Activated CD8-positive, alpha-beta T cell treated with anti-CD3 and anti-CD28 coated beads, Interleukin-2, amount 10 ng/mL, durations not matched to agents 7 days and 5 days (primary cell): Measurements from ENCODE around the gene HOXD11. TPM values are rescaled to one million over a fixed set of nuclear protein-coding genes. Genes with fewer than 3 reads are reported as not detected.

Source experiments
- ATAC-seq: fragments of 150-1000 bp; cut with Tn5 transposase; one replicate; pipeline ENCODE4 v1.10.0; 2021; ENCODE audit warnings: moderate library complexity
- CTCF ChIA-PET: fragments of 350-600 bp; sonication (Branson Sonifier 250); formaldehyde crosslinking; loops from one replicate; lab custom pipeline; 2021; ENCODE audit warnings: antibody characterized with exemption; lab: Charles Lee
- POLR2A ChIA-PET: fragments of 350-600 bp; sonication (Branson Sonifier 250); formaldehyde crosslinking; loops from one replicate; lab custom pipeline; 2021; ENCODE audit warnings: antibody characterized with exemption; lab: Charles Lee
- DNase-seq: peaks from one replicate; pipeline ENCODE4 v3.0.0-alpha.2; 2020
- H3K27ac Mint-ChIP-seq: one replicate; pipeline ENCODE4 v1.8.0; 2021; ENCODE audit warnings: mild to moderate bottlenecking, mixed read lengths
- H3K27me3 Mint-ChIP-seq: one replicate; pipeline ENCODE4 v1.8.0; 2021; ENCODE audit warnings: low read depth, mixed read lengths
- H3K36me3 Mint-ChIP-seq: one replicate; pipeline ENCODE4 v1.8.0; 2021; ENCODE audit warnings: low read depth, mixed read lengths
- H3K4me1 Mint-ChIP-seq: one replicate; pipeline ENCODE4 v1.8.0; 2021; ENCODE audit warnings: low read depth, mixed read lengths
- H3K4me3 Mint-ChIP-seq: one replicate; pipeline ENCODE4 v1.8.0; 2021; ENCODE audit warnings: mild to moderate bottlenecking, mixed read lengths
- H3K9me3 Mint-ChIP-seq: one replicate; pipeline ENCODE4 v1.8.0; 2022; ENCODE audit warnings: mixed read lengths; ENCODE audit not compliant: insufficient read depth
- total RNA-seq, 2 experiments: library from RNA; stranded (reverse); gene quantifications; one replicate each; pipeline ENCODE4 v1.2.3, GENCODE V29; 2021

The HOXD11 gene
- total RNA-seq, 2 experiments from 2014 or later = not detected

DNA sequence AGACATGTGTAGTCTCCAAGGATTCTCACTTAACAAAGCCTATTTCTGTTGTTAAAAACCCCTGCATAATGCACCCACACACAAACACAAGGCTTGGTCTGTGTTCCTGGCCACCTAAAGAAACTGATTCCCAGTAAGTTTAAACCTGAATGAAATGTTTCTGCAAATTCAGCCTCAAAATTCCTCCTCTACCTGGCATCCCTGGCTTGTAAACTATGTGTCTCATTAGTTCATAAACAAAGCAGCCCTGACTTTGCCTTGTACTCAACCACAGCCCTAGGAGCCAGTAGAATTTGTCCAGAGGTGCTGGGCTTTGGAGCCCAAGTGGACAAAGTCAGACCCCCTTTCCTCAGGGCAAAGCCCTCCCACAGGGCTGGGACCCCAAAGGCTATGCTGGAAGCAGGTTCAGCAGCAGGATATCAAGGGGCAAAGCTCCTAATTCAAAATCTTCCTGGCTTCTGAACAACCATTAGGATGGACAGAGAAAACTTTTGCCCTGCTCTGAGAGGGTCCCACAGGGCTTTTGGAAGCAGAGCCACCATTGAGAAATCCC lies 17.2 kb upstream of the HOXD11 start:
- ChIA-PET POLR2A (no interaction called here), CTCF (interaction anchor here (1.3 kb wide), 1 partner anchor 465 kb away, joined by 3 read pairs; no protein-coding TSS in a partner anchor)
- Mint-ChIP-seq H3K36me3 (peaks cover 3% of the 10 kb centered on the region), H3K4me1 (peaks cover 12% of the 10 kb centered on the region), H3K4me3 (no peak overlapping the region), H3K27me3 (peaks cover 83% of the 10 kb centered on the region), H3K27ac (no peak overlapping the region), H3K9me3 (no peaks in the 10 kb centered on the region)
- ATAC-seq (no peak), DNase-seq (no peak)

DNA sequence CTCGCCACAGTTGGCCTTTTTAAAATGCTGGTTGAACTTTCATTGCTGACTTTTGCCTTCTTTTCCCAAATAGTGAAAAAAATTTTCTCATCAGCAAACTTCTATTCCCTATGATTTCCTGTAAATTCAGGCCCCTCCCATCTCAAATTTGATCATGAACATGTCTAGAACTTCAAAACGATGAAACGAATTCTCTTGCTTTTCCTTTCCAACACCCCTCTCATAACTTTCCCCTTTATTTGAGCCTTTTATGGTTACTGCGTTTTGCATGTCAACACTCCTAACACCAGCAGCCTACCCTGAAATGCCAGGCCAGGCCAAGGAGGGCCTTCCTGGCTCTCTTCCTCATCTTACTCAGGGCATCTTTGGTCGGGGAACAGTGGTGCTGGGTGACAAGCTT lies 16.2 kb upstream of the HOXD11 start:
- Mint-ChIP-seq H3K27ac (no peak overlapping the region), H3K36me3 (peaks cover 3% of the 10 kb centered on the region), H3K4me3 (no peak overlapping the region), H3K9me3 (no peaks in the 10 kb centered on the region), H3K27me3 (peaks cover 84% of the 10 kb centered on the region), H3K4me1 (peaks cover 12% of the 10 kb centered on the region)
- ChIA-PET POLR2A (no interaction called here), CTCF (no interaction called here)
- ATAC-seq = no peak
- DNase-seq = no peak

DNA sequence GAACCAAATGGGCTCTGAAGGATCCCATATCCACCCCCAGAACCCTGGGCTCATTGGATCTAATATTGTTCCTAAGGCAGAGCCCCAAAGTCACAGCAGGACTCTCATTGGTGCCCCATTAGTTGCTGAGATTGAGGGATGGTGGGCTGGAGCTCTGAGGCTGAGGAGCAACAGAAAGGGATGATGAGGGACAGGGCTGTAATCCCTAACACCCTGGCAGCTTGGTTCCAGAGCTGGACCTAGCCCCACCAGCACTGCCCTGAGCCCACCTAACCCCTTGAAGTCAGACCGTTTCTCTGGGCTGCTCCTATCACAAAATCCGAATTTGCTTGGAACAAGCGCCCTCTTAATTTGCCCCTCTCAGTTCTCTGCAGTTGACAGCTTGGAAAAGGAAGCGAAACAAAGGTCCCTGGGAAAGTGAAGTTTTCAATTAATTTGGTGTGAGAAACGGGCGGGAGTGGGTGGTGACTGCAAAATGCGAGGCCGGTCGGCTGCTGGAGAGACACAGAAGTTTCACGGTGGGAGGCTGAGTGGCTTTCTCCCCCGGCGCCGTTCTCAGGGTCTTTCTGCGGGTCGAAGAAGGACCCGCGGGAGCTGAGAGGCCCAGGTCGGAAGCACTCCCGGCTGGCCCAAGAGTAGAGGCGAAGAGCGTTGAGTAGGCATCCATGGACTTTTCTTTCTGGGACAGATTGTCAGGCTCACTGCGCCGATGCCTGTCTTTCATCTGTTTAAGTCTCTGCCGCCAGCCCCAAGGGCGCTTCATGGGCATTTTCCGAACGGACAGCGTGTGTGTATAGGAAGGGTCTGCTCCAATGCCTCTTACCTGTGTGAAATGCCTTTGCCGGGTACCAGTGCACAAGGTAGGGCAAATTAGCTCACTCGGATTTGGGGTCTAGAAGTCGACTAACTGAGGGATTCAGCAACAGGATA lies 15.5 kb upstream of the HOXD11 start:
- H3K27ac Mint-ChIP-seq = peak overlapping the region; percentile 68
- DNase-seq (no peak), ATAC-seq (no peak)
- POLR2A ChIA-PET = no interaction called here
- H3K36me3 Mint-ChIP-seq = peaks cover 3% of the 10 kb centered on the region
- CTCF ChIA-PET = interaction anchor here (1.2 kb wide), 1 partner anchor 405 kb away, joined by 3 read pairs; no protein-coding TSS in a partner anchor
- H3K4me3 Mint-ChIP-seq = peak overlapping the region; percentile 22
- no peaks in the 10 kb centered on the region for H3K9me3 Mint-ChIP-seq
- H3K4me1 Mint-ChIP-seq = peaks cover 14% of the 10 kb centered on the region
- H3K27me3 Mint-ChIP-seq = peaks cover 86% of the 10 kb centered on the region

DNA sequence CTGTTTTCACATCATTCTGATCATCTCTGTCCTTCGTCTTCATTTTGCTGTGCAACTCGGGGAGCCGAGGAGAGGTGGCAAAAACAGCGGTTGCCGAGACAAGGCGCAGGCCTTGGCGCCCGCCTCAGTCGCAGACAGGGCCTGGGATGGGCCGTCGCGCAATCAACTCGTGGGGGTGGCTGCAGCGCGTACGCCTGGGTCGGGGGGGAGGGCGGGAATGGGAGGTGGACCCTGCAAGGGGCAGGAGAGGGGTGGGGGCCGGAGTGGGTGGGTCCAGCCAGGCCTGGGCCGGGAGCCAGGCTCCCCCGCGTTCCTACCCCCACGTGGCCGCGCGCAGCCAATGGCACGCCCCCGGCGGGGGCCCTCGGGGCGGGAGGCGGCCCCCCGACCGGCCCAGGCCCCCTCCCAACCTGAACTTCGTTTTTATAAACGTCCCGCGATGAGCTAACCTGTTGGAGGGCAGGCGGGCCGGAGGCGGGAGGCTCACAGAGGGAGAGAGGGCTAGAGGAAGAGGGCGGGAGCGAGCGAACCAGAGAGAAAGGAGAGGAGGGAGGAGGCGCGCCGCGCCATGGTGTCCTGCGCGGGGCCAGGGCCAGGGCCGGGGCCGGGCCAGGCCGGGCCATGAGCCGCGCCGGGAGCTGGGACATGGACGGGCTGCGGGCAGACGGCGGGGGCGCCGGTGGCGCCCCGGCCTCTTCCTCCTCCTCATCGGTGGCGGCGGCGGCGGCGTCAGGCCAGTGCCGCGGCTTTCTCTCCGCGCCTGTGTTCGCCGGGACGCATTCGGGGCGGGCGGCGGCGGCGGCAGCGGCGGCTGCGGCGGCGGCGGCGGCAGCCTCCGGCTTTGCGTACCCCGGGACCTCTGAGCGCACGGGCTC lies 14.6 kb upstream of the HOXD11 start, which contains the start of gene HOXD13:
HOXD13 (plus strand) TSS at position 452 of the 875 bp plus-strand sequence; CDS start at position 622, 170 bp downstream.
- DNase-seq = no peak
- peaks cover 21% of the 10 kb centered on the region for H3K4me1 Mint-ChIP-seq
- H3K4me3 Mint-ChIP-seq = peak within 1 kb of the TSS; percentile 27
- POLR2A ChIA-PET = no interaction called here
- peak within 1 kb of the TSS; percentile 68 for H3K27ac Mint-ChIP-seq
- H3K36me3 Mint-ChIP-seq = no peaks in the 10 kb centered on the region
- peaks cover 84% of the 10 kb centered on the region for H3K27me3 Mint-ChIP-seq
- no peak for ATAC-seq
- no peaks in the 10 kb centered on the region for H3K9me3 Mint-ChIP-seq
- CTCF ChIA-PET = interaction anchor here (0.8 to 1.2 kb wide), 2 partner anchors 403 to 406 kb away, joined by 3 read pairs; no protein-coding TSS in a partner anchor

DNA sequence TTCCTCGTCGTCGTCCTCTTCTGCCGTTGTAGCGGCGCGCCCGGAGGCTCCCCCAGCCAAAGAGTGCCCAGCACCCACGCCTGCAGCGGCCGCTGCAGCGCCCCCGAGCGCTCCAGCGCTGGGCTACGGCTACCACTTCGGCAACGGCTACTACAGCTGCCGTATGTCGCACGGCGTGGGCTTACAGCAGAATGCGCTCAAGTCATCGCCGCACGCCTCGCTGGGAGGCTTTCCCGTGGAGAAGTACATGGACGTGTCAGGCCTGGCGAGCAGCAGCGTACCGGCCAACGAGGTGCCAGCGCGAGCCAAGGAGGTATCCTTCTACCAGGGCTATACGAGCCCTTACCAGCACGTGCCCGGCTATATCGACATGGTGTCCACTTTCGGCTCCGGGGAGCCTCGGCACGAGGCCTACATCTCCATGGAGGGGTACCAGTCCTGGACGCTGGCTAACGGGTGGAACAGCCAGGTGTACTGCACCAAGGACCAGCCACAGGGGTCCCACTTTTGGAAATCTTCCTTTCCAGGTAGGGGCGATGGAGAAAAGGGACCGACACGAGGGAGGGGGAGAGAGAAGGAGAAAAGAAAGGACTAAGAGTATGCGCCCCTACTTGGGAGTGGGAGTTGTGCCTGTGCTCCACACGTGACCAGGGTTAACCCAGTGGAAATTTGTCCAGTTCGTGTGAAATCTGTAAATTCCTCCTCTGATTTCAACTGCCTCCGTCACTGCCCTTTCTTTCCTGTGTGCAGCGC lies 13.8 kb upstream of the HOXD11 start:
- ChIA-PET CTCF (interaction anchor here (0.8 to 5.6 kb wide), 7 partner anchors 8 to 406 kb away, joined by 3 to 80 read pairs (median 3); no protein-coding TSS in a partner anchor), POLR2A (no interaction called here)
- H3K9me3 Mint-ChIP-seq = no peaks in the 10 kb centered on the region
- peak overlapping the region; percentile 54 for H3K27ac Mint-ChIP-seq
- peak overlapping the region; percentile 27 for H3K4me3 Mint-ChIP-seq
- H3K36me3 Mint-ChIP-seq = no peaks in the 10 kb centered on the region
- no peak for ATAC-seq
- H3K4me1 Mint-ChIP-seq = peaks cover 19% of the 10 kb centered on the region
- H3K27me3 Mint-ChIP-seq = peaks cover 85% of the 10 kb centered on the region
- no peak for DNase-seq

DNA sequence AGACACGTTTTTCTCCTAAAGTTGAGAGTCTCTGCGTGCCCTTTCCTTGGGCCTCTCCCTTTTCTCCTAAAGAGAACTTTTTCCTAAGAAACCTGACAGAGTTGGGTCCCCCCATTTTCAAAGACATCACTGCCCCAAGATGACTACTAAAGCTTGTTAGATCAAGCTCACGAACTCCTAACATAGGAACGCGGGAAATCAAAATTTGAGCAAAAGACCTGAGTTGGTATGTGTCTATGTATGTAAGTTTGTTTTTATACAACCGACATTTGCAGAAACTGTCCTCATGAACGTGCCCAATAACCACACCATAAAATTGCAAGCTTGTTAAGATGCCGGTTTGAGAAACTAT lies 13.2 kb upstream of the HOXD11 start:
- CTCF ChIA-PET = interaction anchor here (0.8 to 5.6 kb wide), 6 partner anchors 8 to 405 kb away, joined by 3 to 80 read pairs (median 3); no protein-coding TSS in a partner anchor
- Mint-ChIP-seq H3K27me3 (peaks cover 85% of the 10 kb centered on the region), H3K27ac (peak overlapping the region; percentile 54), H3K9me3 (no peaks in the 10 kb centered on the region), H3K4me1 (peaks cover 17% of the 10 kb centered on the region), H3K36me3 (no peaks in the 10 kb centered on the region), H3K4me3 (peak overlapping the region; percentile 27)
- POLR2A ChIA-PET = interaction anchor here (0.6 to 0.7 kb wide), 2 partner anchors 17 to 20 kb away, joined by 3 to 4 read pairs; no protein-coding TSS in a partner anchor
- ATAC-seq = no peak
- DNase-seq = no peak

DNA sequence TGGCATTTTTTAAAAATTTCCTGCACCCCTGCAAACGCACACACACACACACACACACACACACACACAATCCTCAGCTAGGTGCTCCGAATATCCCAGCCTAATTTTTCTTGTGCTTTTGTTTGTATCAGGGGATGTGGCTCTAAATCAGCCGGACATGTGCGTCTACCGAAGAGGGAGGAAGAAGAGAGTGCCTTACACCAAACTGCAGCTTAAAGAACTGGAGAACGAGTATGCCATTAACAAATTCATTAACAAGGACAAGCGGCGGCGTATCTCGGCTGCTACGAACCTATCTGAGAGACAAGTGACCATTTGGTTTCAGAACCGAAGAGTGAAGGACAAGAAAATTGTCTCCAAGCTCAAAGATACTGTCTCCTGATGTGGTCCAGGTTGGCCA lies 12.7 kb upstream of the HOXD11 start:
- DNase-seq (no peak), ATAC-seq (no peak)
- Mint-ChIP-seq H3K27ac (no peak overlapping the region), H3K4me1 (peaks cover 17% of the 10 kb centered on the region), H3K27me3 (peaks cover 85% of the 10 kb centered on the region), H3K4me3 (no peak overlapping the region), H3K36me3 (no peaks in the 10 kb centered on the region), H3K9me3 (no peaks in the 10 kb centered on the region)
- ChIA-PET CTCF (interaction anchor here (0.8 to 5.6 kb wide), 6 partner anchors 9 to 406 kb away, joined by 3 to 80 read pairs (median 3); no protein-coding TSS in a partner anchor), POLR2A (interaction anchor here (0.6 to 0.7 kb wide), 3 partner anchors 17 to 843 kb away, joined by 3 to 4 read pairs (median 3); no protein-coding TSS in a partner anchor)

DNA sequence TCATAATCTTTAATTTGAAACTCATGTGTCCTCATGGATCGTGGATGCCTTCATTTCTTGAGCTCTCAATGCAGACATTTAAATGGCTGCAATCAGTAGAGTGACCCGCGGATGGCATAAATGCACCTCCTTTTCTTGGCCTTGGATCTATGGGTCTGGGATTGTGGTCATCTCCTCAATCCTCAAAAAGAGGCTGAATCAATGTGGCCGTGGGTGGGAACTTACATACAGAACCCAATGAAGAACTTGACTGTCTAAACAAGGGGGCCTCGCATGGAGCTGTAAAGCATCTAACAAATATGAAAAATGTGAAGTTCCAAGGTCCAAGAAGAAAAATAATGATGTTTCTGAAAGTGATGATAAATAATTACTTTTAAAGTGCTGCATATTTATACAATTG lies 11.7 kb upstream of the HOXD11 start:
- CTCF ChIA-PET = interaction anchor here (1.0 to 5.6 kb wide), 5 partner anchors 44 to 844 kb away, joined by 3 to 80 read pairs (median 5); no protein-coding TSS in a partner anchor
- H3K27ac Mint-ChIP-seq = no peak overlapping the region
- peaks cover 1% of the 10 kb centered on the region for H3K36me3 Mint-ChIP-seq

DNA sequence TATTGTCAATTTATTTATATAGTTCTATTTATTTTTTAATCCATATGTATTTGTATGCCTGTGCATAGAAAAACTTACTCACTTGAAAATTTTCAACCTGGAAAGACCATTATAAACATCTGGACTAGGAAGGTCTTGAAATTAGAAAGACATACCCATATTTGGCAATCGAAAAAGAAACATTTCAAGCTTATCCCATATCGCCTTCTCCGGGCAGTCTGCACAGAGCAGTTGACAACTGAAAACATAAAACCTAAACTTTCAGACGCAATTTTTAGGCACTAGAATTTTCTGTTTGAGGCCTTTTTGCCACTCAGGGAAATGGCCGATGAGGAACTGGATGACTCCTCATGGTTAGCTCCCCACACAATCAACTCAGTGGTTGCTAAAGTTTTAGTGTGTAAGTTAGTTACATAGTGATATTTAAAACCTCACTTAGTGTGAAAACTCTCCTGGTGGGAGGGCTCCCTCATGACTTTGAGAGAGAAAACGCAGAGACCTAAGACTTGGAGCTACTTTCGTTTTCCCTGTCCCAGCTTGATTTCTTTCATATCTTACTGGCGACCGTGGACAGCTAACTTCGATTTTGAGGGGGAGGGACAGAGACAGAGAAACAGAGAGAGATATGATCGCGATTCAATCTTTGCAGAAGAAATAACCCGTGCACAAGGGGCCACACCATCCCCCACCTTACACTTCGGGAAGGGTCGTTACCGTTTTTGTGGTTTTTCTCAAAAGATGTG lies 10.7 kb upstream of the HOXD11 start:
- no peaks in the 10 kb centered on the region for H3K9me3 Mint-ChIP-seq
- no peak overlapping the region for H3K27ac Mint-ChIP-seq
- H3K27me3 Mint-ChIP-seq = peaks cover 82% of the 10 kb centered on the region
- ChIA-PET CTCF (interaction anchor here (0.8 to 5.6 kb wide), 13 partner anchors 8 to 893 kb away, joined by 3 to 80 read pairs (median 5); no protein-coding TSS in a partner anchor), POLR2A (no interaction called here)
- DNase-seq (no peak), ATAC-seq (peak; percentile 18)
- H3K36me3 Mint-ChIP-seq = peaks cover 1% of the 10 kb centered on the region
- H3K4me3 Mint-ChIP-seq = peak overlapping the region; percentile 52
- peaks cover 17% of the 10 kb centered on the region for H3K4me1 Mint-ChIP-seq

More for the DNA sequence above, 11.7 kb upstream of the HOXD11 start:
- Mint-ChIP-seq H3K27me3 (peaks cover 82% of the 10 kb centered on the region), H3K9me3 (no peaks in the 10 kb centered on the region), H3K4me1 (peaks cover 17% of the 10 kb centered on the region), H3K4me3 (no peak overlapping the region)
- DNase-seq (no peak), ATAC-seq (no peak)
- POLR2A ChIA-PET = no interaction called here
